Body of pancreas (tissue), 4 donors: ENCODE measurements around the gene TRIM47. TPM values are rescaled to one million over a fixed set of nuclear protein-coding genes. Genes with fewer than 3 reads are reported as not detected.

ENCODE experiments used
- ATAC-seq: fragments of 150-250 bp; one replicate; pipeline ENCODE4 v1.9.1; 2016
- DNase-seq, 4 donors: peaks; one replicate each; pipeline ENCODE4 v3.0.0-alpha.2; 2019
- H3K27ac ChIP-seq, 4 donors: fragments of 200-600 bp; sonication (generic); 1 replicate in 3 of 4; 2 replicates in 1 of 4; pipeline versions ENCODE4 v1.5.1 to v1.6.1; 2016 to 2019; ENCODE audit warnings: mild to moderate bottlenecking in 1 of 4, mixed read lengths in 1 of 4, moderate library complexity in 1 of 4
- H3K27me3 ChIP-seq, 2 donors: fragments of 200-600 bp; sonication (generic); one replicate each; pipeline ENCODE4 v1.6.0; 2016; ENCODE audit warnings: mild to moderate bottlenecking in 1 of 2
- H3K36me3 ChIP-seq, 2 donors: fragments of 200-600 bp; sonication (generic); replicated peaks in 1 of 2; 2 replicates each; pipeline ENCODE4 v1.5.1; 2016; ENCODE audit warnings: low read depth in 2 of 2; ENCODE audit not compliant: insufficient read depth in 1 of 2
- H3K4me1 ChIP-seq: fragments of 200-600 bp; sonication (generic); one replicate; pipeline ENCODE4 v1.6.0; 2016
- H3K4me3 ChIP-seq, 2 donors: fragments of 200-600 bp; sonication (generic); 1 replicate in 1 of 2; 2 replicates in 1 of 2; pipeline ENCODE4 v1.5.1; 2016 to 2019
- H3K9me3 ChIP-seq, 3 donors: fragments of 200-600 bp; sonication (generic); 1 replicate in 2 of 3; 2 replicates in 1 of 3; pipeline ENCODE4 v1.5.1; 2016
- POLR2A ChIP-seq, 3 donors: fragments of 450-650 bp; IDR thresholded peaks; one replicate each; pipeline ENCODE4 v1.6.1; 2016; ENCODE audit warnings: antibody characterized with exemption in 3 of 3, mild to moderate bottlenecking in 2 of 3
- WGBS, 2 donors: methylation state at CpG; one replicate each; pipeline ENCODE4 v1.1.5; 2017; 5-methylcytosine and 5-hydroxymethylcytosine counted together
- intact Hi-C: fragments of 100-400 bp; cut with DNase I; formaldehyde crosslinking; loops from one replicate; pipeline ENCODE4 v1.15.1; 2023
- total RNA-seq, 2 donors: library from RNA; depleted of rRNA; stranded (reverse); fragments of >200 nt; gene quantifications; one replicate each; pipeline ENCODE4 v1.1.0, GENCODE V29; 2016
- TF ChIP-seq, protein P1 (sequence below), 7 experiments: fragments of 450-650 bp in 4 of 7; fragments of 200-600 bp in 3 of 7; sonication (generic) in 3 of 7; IDR thresholded peaks; one replicate each; pipeline ENCODE4 v1.5.1; 2016 to 2019; ENCODE audit warnings: antibody characterized with exemption in 7 of 7

The TRIM47 gene
- total RNA-seq, 2 donors from 2014 or later, result 39.6 to 41.8 TPM

DNA sequence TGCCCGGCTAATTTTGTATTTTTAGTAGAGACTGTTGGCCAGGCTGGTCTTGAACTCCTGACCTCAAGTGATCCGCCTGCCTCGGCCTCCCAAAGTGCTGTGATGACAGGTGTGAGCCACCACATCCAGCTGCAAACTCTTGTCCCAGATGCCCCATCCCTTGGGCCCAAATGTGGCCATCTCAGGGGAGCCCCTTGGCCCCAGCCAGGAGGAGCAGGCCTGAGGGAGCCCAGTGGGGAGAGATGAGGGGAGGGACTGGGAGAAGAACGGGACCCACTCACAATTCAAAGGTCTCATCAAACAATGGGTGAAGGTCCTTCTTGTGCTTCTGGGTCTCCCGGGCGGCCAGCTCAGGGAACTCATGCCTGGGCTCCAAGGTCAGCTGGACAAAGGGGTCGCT is 48.6 kb downstream of the TRIM47 start:
- H3K27ac ChIP-seq, result no peak overlapping the region
- no peak overlapping the region for H3K4me3 ChIP-seq
- H3K36me3 ChIP-seq, result no peaks in the 10 kb centered on the region
- H3K27me3 ChIP-seq, result no peaks in the 10 kb centered on the region
- WGBS, 2 donors, result 73 to 96% methylated on average over 4 to 7 of the region's 7 CpGs
- no peak for DNase-seq
- H3K9me3 ChIP-seq, result no peaks in the 10 kb centered on the region
- peaks cover 18% of the 10 kb centered on the region for H3K4me1 ChIP-seq
- intact Hi-C loops, result no loop called here
- ATAC-seq, result no peak
- TF ChIP-seq, protein P1, sequence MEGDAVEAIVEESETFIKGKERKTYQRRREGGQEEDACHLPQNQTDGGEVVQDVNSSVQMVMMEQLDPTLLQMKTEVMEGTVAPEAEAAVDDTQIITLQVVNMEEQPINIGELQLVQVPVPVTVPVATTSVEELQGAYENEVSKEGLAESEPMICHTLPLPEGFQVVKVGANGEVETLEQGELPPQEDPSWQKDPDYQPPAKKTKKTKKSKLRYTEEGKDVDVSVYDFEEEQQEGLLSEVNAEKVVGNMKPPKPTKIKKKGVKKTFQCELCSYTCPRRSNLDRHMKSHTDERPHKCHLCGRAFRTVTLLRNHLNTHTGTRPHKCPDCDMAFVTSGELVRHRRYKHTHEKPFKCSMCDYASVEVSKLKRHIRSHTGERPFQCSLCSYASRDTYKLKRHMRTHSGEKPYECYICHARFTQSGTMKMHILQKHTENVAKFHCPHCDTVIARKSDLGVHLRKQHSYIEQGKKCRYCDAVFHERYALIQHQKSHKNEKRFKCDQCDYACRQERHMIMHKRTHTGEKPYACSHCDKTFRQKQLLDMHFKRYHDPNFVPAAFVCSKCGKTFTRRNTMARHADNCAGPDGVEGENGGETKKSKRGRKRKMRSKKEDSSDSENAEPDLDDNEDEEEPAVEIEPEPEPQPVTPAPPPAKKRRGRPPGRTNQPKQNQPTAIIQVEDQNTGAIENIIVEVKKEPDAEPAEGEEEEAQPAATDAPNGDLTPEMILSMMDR (IDR thresholded peaks at IDR 0.05), result no peak
- TF ChIP-seq POLR2A (IDR thresholded peaks at IDR 0.05), result no peak

DNA sequence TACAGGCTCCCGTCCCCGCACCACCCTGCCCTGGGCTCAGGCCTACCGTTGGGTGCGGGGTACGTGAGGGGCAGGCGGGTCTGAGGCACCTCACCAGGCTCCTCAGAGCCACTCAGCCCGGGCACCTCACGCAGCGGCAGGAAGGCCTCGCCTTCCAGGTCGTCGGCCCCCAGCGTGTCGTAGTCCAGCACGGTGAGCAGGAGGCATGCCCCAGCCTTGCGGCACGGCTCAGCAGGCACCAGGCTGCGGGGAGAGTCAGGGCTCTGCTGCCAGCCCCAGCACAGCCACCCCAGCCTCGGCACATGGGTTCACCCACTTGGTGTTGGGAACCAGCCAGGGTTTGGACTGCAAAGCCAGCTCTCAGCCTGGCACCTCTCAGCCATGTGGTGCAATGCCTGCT is 49.6 kb downstream of the TRIM47 start:
- Histone ChIP-seq H3K36me3 (no peaks in the 10 kb centered on the region), H3K9me3 (no peaks in the 10 kb centered on the region), H3K4me1 (peaks cover 18% of the 10 kb centered on the region), H3K4me3 (no peak overlapping the region), H3K27me3 (no peaks in the 10 kb centered on the region), H3K27ac (no peak overlapping the region)
- ATAC-seq (no peak), DNase-seq (no peak)
- TF ChIP-seq, protein P1 (IDR thresholded peaks at IDR 0.05), result no peak
- no peak for TF ChIP-seq POLR2A (IDR thresholded peaks at IDR 0.05)
- intact Hi-C loops, result no loop called here
- 91 to 92% methylated on average over 8 to 15 of the region's 19 CpGs for WGBS, 2 donors

DNA sequence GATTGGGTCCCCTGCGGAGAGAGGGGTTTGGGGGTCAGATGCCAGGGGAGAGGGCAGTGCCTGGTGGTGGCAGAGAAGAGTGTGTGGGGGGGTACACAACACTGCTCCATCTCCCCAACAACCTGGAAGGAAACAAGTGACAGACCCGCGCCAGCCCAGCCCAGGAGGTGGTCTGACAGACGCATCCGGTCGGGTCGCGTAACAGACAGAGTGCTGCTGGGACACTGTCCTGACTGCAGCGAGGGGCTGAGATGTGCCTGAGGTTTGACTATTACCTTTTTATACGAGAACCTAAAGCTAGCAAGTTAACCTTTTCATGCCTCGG is 50.3 kb downstream of the TRIM47 start:
- Histone ChIP-seq H3K4me3 (no peak overlapping the region), H3K36me3 (no peaks in the 10 kb centered on the region)
- ATAC-seq, result no peak

DNA sequence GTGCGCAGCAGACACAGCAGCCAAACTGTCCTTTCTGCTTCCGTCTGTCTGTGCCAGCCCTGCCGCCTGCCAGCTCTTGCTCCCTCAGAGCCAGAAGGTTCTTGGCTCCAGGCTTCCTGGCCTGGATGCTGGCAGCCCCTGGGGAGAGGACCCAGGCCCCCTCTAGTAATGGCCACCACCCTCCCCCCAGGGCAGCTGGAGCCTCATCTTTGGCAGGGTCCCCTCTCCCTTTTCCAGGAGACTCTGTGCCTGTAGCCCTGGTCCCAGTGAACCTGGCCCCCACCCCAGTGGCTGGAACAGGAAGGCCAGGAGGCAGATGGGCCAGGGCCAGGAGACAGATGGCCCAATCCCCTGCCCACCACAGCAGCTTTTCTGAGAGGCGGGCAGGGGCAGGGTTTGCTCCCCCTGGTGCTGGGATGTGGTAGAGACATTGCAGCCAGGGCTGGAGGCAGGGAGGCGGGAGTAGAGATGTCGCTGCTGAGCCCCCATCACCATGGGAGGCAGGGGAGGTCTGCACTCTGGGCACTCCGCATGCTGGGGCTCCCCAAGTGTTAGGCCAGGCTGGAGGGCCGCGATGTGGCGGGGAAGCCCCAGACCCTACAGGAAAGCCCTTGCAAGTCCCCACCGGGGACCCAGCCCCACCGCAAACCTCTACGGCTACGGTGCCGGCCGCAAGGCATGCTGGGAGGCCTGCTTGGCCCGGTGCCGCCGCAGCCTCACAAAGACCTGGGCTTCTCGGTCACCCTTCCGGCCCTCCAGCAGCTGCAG is 50.9 kb downstream of the TRIM47 start:
- ATAC-seq (peak; percentile 73), DNase-seq (peak; percentile 65 to 72 (median 67))
- no peaks in the 10 kb centered on the region for H3K9me3 ChIP-seq
- H3K27ac ChIP-seq, result peak overlapping the region in 3 of 4 donors; percentile 44 to 72 (median 58)
- TF ChIP-seq, protein P1 (IDR thresholded peaks at IDR 0.05), result peak; percentile 52 to 73 (median 62)
- no peak for TF ChIP-seq POLR2A (IDR thresholded peaks at IDR 0.05)
- no peaks in the 10 kb centered on the region for H3K36me3 ChIP-seq
- H3K4me1 ChIP-seq, result peaks cover 28% of the 10 kb centered on the region
- no peak overlapping the region for H3K4me3 ChIP-seq
- 24 to 80% methylated on average over 2 to 21 of the region's 21 CpGs for WGBS, 2 donors
- intact Hi-C loops, result no loop called here
- no peaks in the 10 kb centered on the region for H3K27me3 ChIP-seq

More for the DNA sequence above, 50.3 kb downstream of the TRIM47 start:
- peak overlapping the region in 3 of 4 donors; percentile 44 to 72 (median 58) for H3K27ac ChIP-seq
- no peaks in the 10 kb centered on the region for H3K9me3 ChIP-seq
- peaks cover 23% of the 10 kb centered on the region for H3K4me1 ChIP-seq
- no peak for DNase-seq
- no peak for TF ChIP-seq POLR2A (IDR thresholded peaks at IDR 0.05)
- TF ChIP-seq, protein P1 (IDR thresholded peaks at IDR 0.05), result no peak
- intact Hi-C loops, result no loop called here
- WGBS, 2 donors, result 72 to 81% methylated on average over 10 to 11 of the region's 11 CpGs
- H3K27me3 ChIP-seq, result no peaks in the 10 kb centered on the region
